H1 (cell line): Measurements from ENCODE around the gene HSF2. TPM values are rescaled to one million over a fixed set of nuclear protein-coding genes. Genes with fewer than 3 reads are reported as not detected.

Source experiments
- CTCF ChIA-PET: fragments of 300-600 bp; sonication (Branson Sonifier 250); formaldehyde crosslinking; loops from one replicate; lab custom pipeline; 2021; ENCODE audit not compliant: partially characterized antibody; lab: Charles Lee
- POLR2A ChIA-PET: fragments of 300-600 bp; sonication (Branson Sonifier 250); formaldehyde crosslinking; loops from one replicate; lab custom pipeline; 2021; ENCODE audit warnings: inconsistent platforms; ENCODE audit not compliant: partially characterized antibody; lab: Charles Lee
- DNase-seq, 2 experiments: peaks; one replicate each; pipeline versions ENCODE4 v3.0.0 to v3.0.0-alpha.2; 2010 to 2022; ENCODE audit warnings: low spot score in 2 of 2, low read depth in 1 of 2, mixed read lengths in 1 of 2
- FAIRE-seq: peaks from 2 replicates; lab custom pipeline; 2011; peaks lifted over from hg19 to GRCh38; lab: Jason Lieb, UNC
- H2AFZ ChIP-seq: 2 replicates; pipeline ENCODE4 v1.8.1; 2012; ENCODE audit warnings: low read length, inconsistent platforms
- H2AK5ac ChIP-seq: 2 replicates; pipeline ENCODE4 v1.6.1; 2013; ENCODE audit warnings: low read depth, low read length
- H2BK120ac ChIP-seq: replicated peaks from 2 replicates; pipeline ENCODE3; 2013; ENCODE audit warnings: low read depth, low read length, inconsistent platforms
- H2BK12ac ChIP-seq: 2 replicates; pipeline ENCODE4 v1.6.1; 2013; ENCODE audit warnings: low read depth, low read length
- H2BK15ac ChIP-seq: 2 replicates; pipeline ENCODE4 v1.6.1; 2013; ENCODE audit warnings: low read length
- H2BK20ac ChIP-seq: 2 replicates; pipeline ENCODE4 v1.6.1; 2013; ENCODE audit warnings: low read length
- H2BK5ac ChIP-seq: 2 replicates; pipeline ENCODE4 v1.6.1; 2013; ENCODE audit warnings: low read depth, low read length
- H3K14ac ChIP-seq: 2 replicates; pipeline ENCODE4 v1.6.1; 2013; ENCODE audit warnings: inconsistent platforms; ENCODE audit not compliant: insufficient read length
- H3K18ac ChIP-seq: 2 replicates; pipeline ENCODE4 v1.6.1; 2013; ENCODE audit warnings: low read length; ENCODE audit errors: extremely low read depth
- H3K23ac ChIP-seq: 2 replicates; pipeline ENCODE4 v1.6.1; 2013; ENCODE audit warnings: inconsistent platforms; ENCODE audit not compliant: insufficient read length
- H3K23me2 ChIP-seq: 2 replicates; pipeline ENCODE4 v1.6.1; 2013; ENCODE audit warnings: low read depth, low read length
- H3K27ac ChIP-seq: 2 replicates; pipeline ENCODE4 v1.6.1; 2011; ENCODE audit warnings: low read depth, low read length, inconsistent platforms
- H3K27me3 ChIP-seq, 4 experiments: replicated peaks in 1 of 4; 1 replicate in 1 of 4; 2 replicates in 3 of 4; pipeline versions ENCODE4 v1.6.1 to v1.8.1; 2011 to 2013; ENCODE audit warnings: low read length in 3 of 4, mild to moderate bottlenecking in 3 of 4, inconsistent platforms in 2 of 4, mixed read lengths in 2 of 4, moderate library complexity in 1 of 4; ENCODE audit not compliant: control insufficient read depth in 3 of 4, insufficient read depth in 3 of 4; ENCODE audit errors: extremely low read depth in 1 of 4
- H3K36me3 ChIP-seq, 4 experiments: 2 replicates each; pipeline versions ENCODE4 v1.6.1 to v1.8.1; 2011 to 2013; ENCODE audit warnings: mild to moderate bottlenecking in 4 of 4, low read length in 3 of 4, moderate library complexity in 2 of 4, control low read depth in 1 of 4, inconsistent platforms in 1 of 4; ENCODE audit not compliant: insufficient read depth in 4 of 4, control insufficient read depth in 2 of 4
- H3K4ac ChIP-seq: replicated peaks from 2 replicates; pipeline ENCODE3; 2013; ENCODE audit warnings: low read length, low read depth, mixed read lengths, inconsistent platforms; ENCODE audit not compliant: insufficient read length
- H3K4me1 ChIP-seq, 4 experiments: replicated peaks in 1 of 4; 1 replicate in 1 of 4; 2 replicates in 3 of 4; pipeline versions ENCODE4 v1.6.1 to v1.8.1; 2011 to 2013; ENCODE audit warnings: low read length in 3 of 4, inconsistent platforms in 2 of 4, mixed read lengths in 1 of 4; ENCODE audit not compliant: insufficient read depth in 4 of 4, control insufficient read depth in 3 of 4
- H3K4me2 ChIP-seq, 2 experiments: 2 replicates each; pipeline versions ENCODE4 v1.6.1 to v1.8.1; 2011 to 2013; ENCODE audit warnings: low read depth in 2 of 2, low read length in 2 of 2, control low read depth in 1 of 2, inconsistent platforms in 1 of 2, mild to moderate bottlenecking in 1 of 2; ENCODE audit not compliant: insufficient read depth in 1 of 2
- H3K4me3 ChIP-seq, 4 experiments: fragments of 200-600, 300-600 bp in 1 of 4; sonication (generic), shearing (Covaris generic), sonication (Bioruptor Twin) in 1 of 4; 2 replicates each; pipeline versions ENCODE4 v1.5.1 to v1.8.1; 2011 to 2016; ENCODE audit warnings: low read length in 4 of 4, low read depth in 3 of 4, control low read depth in 2 of 4, inconsistent platforms in 2 of 4, mild to moderate bottlenecking in 2 of 4, mixed read lengths in 1 of 4, moderate library complexity in 1 of 4; ENCODE audit not compliant: insufficient read depth in 2 of 4; ENCODE audit errors: extremely low read depth in 1 of 4
- H3K56ac ChIP-seq: replicated peaks from 2 replicates; pipeline ENCODE3; 2013; ENCODE audit warnings: low read depth, mild to moderate bottlenecking, mixed read lengths, low read length, inconsistent platforms; ENCODE audit not compliant: insufficient read length
- H3K79me1 ChIP-seq: 2 replicates; pipeline ENCODE4 v1.6.1; 2013; ENCODE audit warnings: low read depth, low read length, control low read depth
- H3K79me2 ChIP-seq, 2 experiments: 2 replicates each; pipeline versions ENCODE4 v1.6.1 to v1.8.1; 2012 to 2013; ENCODE audit warnings: low read length in 2 of 2, mild to moderate bottlenecking in 2 of 2, inconsistent platforms in 1 of 2; ENCODE audit not compliant: insufficient read depth in 2 of 2, control insufficient read depth in 1 of 2
- H3K9ac ChIP-seq, 4 experiments: replicated peaks in 1 of 4; 1 replicate in 1 of 4; 2 replicates in 3 of 4; pipeline versions ENCODE4 v1.6.1 to v1.8.1; 2011 to 2013; ENCODE audit warnings: low read depth in 3 of 4, low read length in 3 of 4, control low read depth in 2 of 4, mild to moderate bottlenecking in 2 of 4, moderate library complexity in 2 of 4, inconsistent platforms in 1 of 4; ENCODE audit errors: extremely low read depth in 1 of 4
- H3K9me3 ChIP-seq, 2 experiments: 2 replicates each; pipeline versions ENCODE4 v1.6.1 to v1.8.1; 2012 to 2013; ENCODE audit warnings: mild to moderate bottlenecking in 2 of 2, moderate library complexity in 2 of 2, control low read depth in 1 of 2, inconsistent platforms in 1 of 2, low read depth in 1 of 2, low read length in 1 of 2, mixed read lengths in 1 of 2; ENCODE audit not compliant: insufficient read depth in 2 of 2
- H4K20me1 ChIP-seq, 2 experiments: replicated peaks in 1 of 2; 2 replicates each; pipeline versions ENCODE3 to v1.8.1; 2011 to 2013; ENCODE audit warnings: inconsistent platforms in 2 of 2, low read length in 2 of 2, mild to moderate bottlenecking in 1 of 2; ENCODE audit not compliant: insufficient read depth in 2 of 2, control insufficient read depth in 1 of 2
- H4K5ac ChIP-seq: 2 replicates; pipeline ENCODE4 v1.6.1; 2013; ENCODE audit warnings: low read length, low read depth, mixed read lengths, inconsistent platforms; ENCODE audit not compliant: insufficient read length
- H4K8ac ChIP-seq: 2 replicates; pipeline ENCODE4 v1.8.0; 2013; ENCODE audit warnings: mild to moderate bottlenecking, moderate library complexity, low read length, inconsistent platforms; ENCODE audit not compliant: insufficient read depth; ENCODE audit errors: extremely low read depth
- H4K91ac ChIP-seq: replicated peaks from 2 replicates; pipeline ENCODE3; 2013; ENCODE audit warnings: low read length, mixed read lengths, inconsistent platforms; ENCODE audit not compliant: insufficient read length
- CHD1 ChIP-seq: IDR thresholded peaks from 2 replicates; pipeline ENCODE4 v1.6.1; 2012; ENCODE audit warnings: low read depth, low read length, improper control_type of control experiment
- TEAD4 ChIP-seq: IDR thresholded peaks from 2 replicates; pipeline ENCODE4 v1.6.1; 2012; ENCODE audit warnings: low read depth, low read length, inconsistent platforms, mixed read lengths
- WGBS, 2 experiments: shearing (Covaris generic) in 1 of 2; methylation state at CpG; one replicate each; pipeline versions ENCODE4 v1.1.6 to v1.1.7; 2013 to 2015; ENCODE audit warnings: low lambda C conversion rate in 2 of 2, mixed read lengths in 2 of 2, inconsistent platforms in 1 of 2, low coverage in 1 of 2, missing lambda C conversion rate in 1 of 2; ENCODE audit not compliant: insufficient replicate concordance in 2 of 2, insufficient coverage in 1 of 2, insufficient read length in 1 of 2; ENCODE audit errors: extremely low coverage in 1 of 2, missing lambda C conversion rate in 1 of 2; 5-methylcytosine and 5-hydroxymethylcytosine counted together
- polyA plus RNA-seq, 7 experiments: library from polyadenylated mRNA; depleted of rRNA in 3 of 7; stranded (reverse) in 5 of 7; unstranded in 2 of 7; fragments of >200 nt in 5 of 7; fragments of 200-250 nt in 2 of 7; gene quantifications; 1 replicate in 5 of 7; 2 replicates in 1 of 7; 4 replicates in 1 of 7; pipeline versions ENCODE4 v1.2.1 to v1.2.3, GENCODE V29; 2011 to 2013; ENCODE audit warnings: missing spikeins in 2 of 7, mixed read lengths in 2 of 7
- total RNA-seq: library from RNA; stranded (reverse); fragmentation: NEBNext Ultra II Directional; extraction: Animal tissue kit (Norgen Biotek cat#: 25700); gene quantifications from 2 replicates; pipeline ENCODE4 v1.2.1, GENCODE V29; 2021

HSF2 gene
- total and polyA plus RNA-seq, 2 of the 8 experiments (the other 6 are each of a cell fraction or from before 2014, with no cell fraction given), result 16.3 to 18.3 TPM

DNA sequence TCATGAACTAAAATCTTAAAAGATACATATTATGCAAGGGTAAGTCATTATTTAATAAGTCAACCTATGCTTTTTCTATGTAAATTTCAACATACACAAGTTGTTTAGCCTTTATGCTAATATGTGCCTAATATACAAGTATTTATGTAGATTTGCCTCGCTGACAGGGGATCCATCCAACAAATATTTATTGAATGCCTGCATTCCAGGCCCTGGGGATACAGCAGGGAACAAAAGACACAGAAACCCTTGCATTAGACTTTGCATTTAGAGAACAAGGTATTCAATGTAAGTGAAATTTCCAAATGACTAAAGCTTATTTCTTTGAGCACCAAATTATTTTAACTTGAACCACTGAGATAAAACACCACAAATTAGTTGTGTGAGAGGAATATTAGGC lies 53.1 kb downstream of the HSF2 start:
- no peak for DNase-seq
- Histone ChIP-seq H3K36me3 (peaks cover 0 to 58% (median 11%) of the 10 kb centered on the region in 4 experiments; a peak in 6 of 8 replicates), H3K79me1 (no peaks in the 10 kb centered on the region), H3K4ac (no peak overlapping the region), H3K9ac (no peak overlapping the region), H3K27ac (no peak overlapping the region), H4K5ac (no peak overlapping the region), H2BK5ac (no peak overlapping the region), H2AK5ac (no peak overlapping the region), H3K23ac (no peak overlapping the region), H3K4me3 (no peak overlapping the region), H3K4me2 (peak overlapping the region; percentile 10 to 19; a peak in 1 of 4 replicates), H2AFZ (no peak overlapping the region), H3K27me3 (no peaks in the 10 kb centered on the region), H3K18ac (no peak overlapping the region), H2BK15ac (no peak overlapping the region), H3K4me1 (peaks cover 0 to 5% (median 2%) of the 10 kb centered on the region in 4 experiments; a peak in 4 of 7 replicates), H3K56ac (no peak overlapping the region), H3K14ac (no peak overlapping the region), H2BK20ac (no peak overlapping the region), H4K91ac (no peak overlapping the region), H4K20me1 (peaks cover 0 to 2% of the 10 kb centered on the region in 2 experiments), H3K23me2 (no peaks in the 10 kb centered on the region), H4K8ac (no peak overlapping the region), H3K9me3 (no peaks in the 10 kb centered on the region), H2BK12ac (no peak overlapping the region), H2BK120ac (no peak overlapping the region), H3K79me2 (no peaks in the 10 kb centered on the region)
- ChIA-PET POLR2A (interaction anchor here (1.4 kb wide), 1 partner anchor 30 kb away, joined by 4 read pairs; no protein-coding TSS in a partner anchor), CTCF (interaction anchor here (1.1 kb wide), 1 partner anchor 78 kb away, joined by 3 read pairs; no protein-coding TSS in a partner anchor)
- FAIRE-seq, result no peak
- TF ChIP-seq CHD1, result no peak
- TF ChIP-seq TEAD4, result peak; percentile 81; the same call in 1 of the 2 replicates
- 41% methylated on average over 1 of the region's 1 CpG; no CpG with 5 or more reads in 1 of the 2 experiments for WGBS, 2 experiments
